ENCODE measurements around the gene RHBDL3.
A peak's percentile ranks its signal among the peaks of the same experiment; 100 is the strongest.

The RHBDL3 gene

GRCh38 chr17:32266051-32266388 lies 388 bp downstream of the RHBDL3 start:
- DNase-seq (ENCODE audit: low read depth) = no peak
- H3K4me3 ChIP-seq (ENCODE audit: low read depth, low read length) = peak overlapping the region; percentile 47

- no peak for DNase-seq (ENCODE audit: low read depth)
- H3K4me3 ChIP-seq (ENCODE audit: low read depth, low read length) = peak overlapping the region; percentile 47
Measured at GRCh38 chr17:32266389-32267301, 1.0 kb downstream of the RHBDL3 start.

GRCh38 chr17:32267690-32268205 lies 2.1 kb downstream of the RHBDL3 start:
- DNase-seq (ENCODE audit: low read depth) = no peak
- H3K4me3 ChIP-seq (ENCODE audit: low read depth, low read length) = no peak overlapping the region

GRCh38 chr17:32268734-32269288 lies 3.2 kb downstream of the RHBDL3 start:
- no peak overlapping the region for H3K4me3 ChIP-seq (ENCODE audit: low read depth, low read length)
- no peak for DNase-seq (ENCODE audit: low read depth)

- no peak overlapping the region for H3K4me3 ChIP-seq (ENCODE audit: low read depth, low read length)
- DNase-seq (ENCODE audit: low read depth) = no peak
Measured at GRCh38 chr17:32269377-32269776, 3.7 kb downstream of the RHBDL3 start.

- no peak for DNase-seq (ENCODE audit: low read depth)
- H3K4me3 ChIP-seq (ENCODE audit: low read depth, low read length) = no peak overlapping the region
Measured at GRCh38 chr17:32271844-32272243, 6.2 kb downstream of the RHBDL3 start.

GRCh38 chr17:32274101-32274500 lies 8.5 kb downstream of the RHBDL3 start:
- no peak for DNase-seq (ENCODE audit: low read depth)
- no peak overlapping the region for H3K4me3 ChIP-seq (ENCODE audit: low read depth, low read length)

- H3K4me3 ChIP-seq (ENCODE audit: low read depth, low read length) = no peak overlapping the region
- no peak for DNase-seq (ENCODE audit: low read depth)
Measured at GRCh38 chr17:32274643-32275042, 9.0 kb downstream of the RHBDL3 start.

GRCh38 chr17:32275060-32276042 lies 9.7 kb downstream of the RHBDL3 start:
- H3K4me3 ChIP-seq (ENCODE audit: low read depth, low read length) = no peak overlapping the region
- peak; percentile 43 for DNase-seq (ENCODE audit: low read depth)

GRCh38 chr17:32276171-32276601 lies 10.6 kb downstream of the RHBDL3 start:
- no peak for DNase-seq (ENCODE audit: low read depth)
- no peak overlapping the region for H3K4me3 ChIP-seq (ENCODE audit: low read depth, low read length)

- DNase-seq (ENCODE audit: low read depth) = peak; percentile 13
- no peak overlapping the region for H3K4me3 ChIP-seq (ENCODE audit: low read depth, low read length)
Measured at GRCh38 chr17:32277284-32277683, 11.7 kb downstream of the RHBDL3 start.

- no peak overlapping the region for H3K4me3 ChIP-seq (ENCODE audit: low read depth, low read length)
- no peak for DNase-seq (ENCODE audit: low read depth)
Measured at GRCh38 chr17:32278815-32279214, 13.2 kb downstream of the RHBDL3 start.

GRCh38 chr17:32279891-32280716 lies 14.5 kb downstream of the RHBDL3 start:
- H3K4me3 ChIP-seq (ENCODE audit: low read depth, low read length) = no peak overlapping the region
- no peak for DNase-seq (ENCODE audit: low read depth)

- no peak for DNase-seq (ENCODE audit: low read depth)
- no peak overlapping the region for H3K4me3 ChIP-seq (ENCODE audit: low read depth, low read length)
Measured at GRCh38 chr17:32281011-32281451, 15.4 kb downstream of the RHBDL3 start.

GRCh38 chr17:32283745-32284201 lies 18.1 kb downstream of the RHBDL3 start:
- no peak for DNase-seq (ENCODE audit: low read depth)
- H3K4me3 ChIP-seq (ENCODE audit: low read depth, low read length) = no peak overlapping the region

- no peak for DNase-seq (ENCODE audit: low read depth)
- H3K4me3 ChIP-seq (ENCODE audit: low read depth, low read length) = no peak overlapping the region
Measured at GRCh38 chr17:32285306-32285705, 19.7 kb downstream of the RHBDL3 start.

GRCh38 chr17:32285746-32286517 lies 20.3 kb downstream of the RHBDL3 start:
- H3K4me3 ChIP-seq (ENCODE audit: low read depth, low read length) = no peak overlapping the region
- DNase-seq (ENCODE audit: low read depth) = no peak

GRCh38 chr17:32286518-32286900 lies 20.9 kb downstream of the RHBDL3 start:
- no peak for DNase-seq (ENCODE audit: low read depth)
- no peak overlapping the region for H3K4me3 ChIP-seq (ENCODE audit: low read depth, low read length)
